ENCODE results near the gene WDFY2. TPM values are rescaled to one million over a fixed set of nuclear protein-coding genes. Genes with fewer than 3 reads are reported as not detected.

Gene WDFY2
- polyA plus RNA-seq, 3 donors = 6.5 to 40.1 (median 9.1) TPM

GRCh38 chr13:51739027-51739764 lies 154.9 kb downstream of the WDFY2 start:
- Histone ChIP-seq H2AFZ (ENCODE audit: insufficient read depth, low read depth, low read length, poor library complexity, severe bottlenecking) (no peak overlapping the region), H4K20me1 (ENCODE audit: insufficient read depth, low read length) (peaks cover 23% of the 10 kb centered on the region), H3K79me2 (ENCODE audit: insufficient read depth, low read length) (peaks cover 26% of the 10 kb centered on the region), H3K27me3 (ENCODE audit: control insufficient read depth in 2 of 2, insufficient read depth in 2 of 2, low read length in 2 of 2) (no peaks in the 10 kb centered on the region), H3K36me3 (replicated peaks in 1 of 2; ENCODE audit: control insufficient read depth in 1 of 2, insufficient read depth in 2 of 2, low read length in 2 of 2) (peaks cover 69 to 95% of the 10 kb centered on the region in 2 donors), H3K27ac (ENCODE audit: low read depth in 1 of 2, low read length in 2 of 2) (peak overlapping the region in 1 of 2 donors; percentile 37), H3K9me3 (replicated peaks in 1 of 2; ENCODE audit: control insufficient read depth in 1 of 2, insufficient read depth in 1 of 2, low read length in 2 of 2) (no peaks in the 10 kb centered on the region), H3K4me2 (replicated peaks; ENCODE audit: extremely low read depth, low read length, poor library complexity, severe bottlenecking) (no peak overlapping the region), H3K4me3 (replicated peaks in 1 of 3; ENCODE audit: low read depth in 2 of 3, low read length in 3 of 3) (no peak overlapping the region), H3K4me1 (ENCODE audit: control insufficient read depth in 1 of 2, insufficient read depth in 2 of 2, low read length in 2 of 2) (no peaks in the 10 kb centered on the region), H3K9ac (ENCODE audit: insufficient read depth, low read length, poor library complexity, severe bottlenecking) (no peak overlapping the region)
- Mint-ChIP-seq H3K4me3 (no peak overlapping the region), H3K27me3 (ENCODE audit: low read depth in 3 of 3) (no peaks in the 10 kb centered on the region), H3K36me3 (peaks cover 83 to 89% of the 10 kb centered on the region in 2 donors), H3K9me3 (peaks cover 0 to 3% (median 0%) of the 10 kb centered on the region in 7 donors), H3K27ac (peak overlapping the region in 6 of 7 donors; percentile 36 to 88 (median 62)), H3K4me1 (no peaks in the 10 kb centered on the region)
- no peak for DNase-seq
- intact Hi-C loops (cut with micrococcal nuclease) = loop anchor here in 1 of 2 donors (10.0 kb wide), 1 partner anchor 154 kb away; the partner anchor contains the start of gene WDFY2
- no peak for TF ChIP-seq CTCF (IDR thresholded peaks at IDR 0.05)
- WGBS (ENCODE audit: insufficient coverage) = 100% methylated on average over 4 of the region's 6 CpGs

- Histone ChIP-seq H3K27ac (ENCODE audit: low read depth in 1 of 2, low read length in 2 of 2) (no peak overlapping the region), H3K4me1 (ENCODE audit: control insufficient read depth in 1 of 2, insufficient read depth in 2 of 2, low read length in 2 of 2) (no peaks in the 10 kb centered on the region), H4K20me1 (ENCODE audit: insufficient read depth, low read length) (peaks cover 24% of the 10 kb centered on the region), H3K9ac (ENCODE audit: insufficient read depth, low read length, poor library complexity, severe bottlenecking) (no peak overlapping the region), H3K79me2 (ENCODE audit: insufficient read depth, low read length) (peaks cover 17% of the 10 kb centered on the region), H2AFZ (ENCODE audit: insufficient read depth, low read depth, low read length, poor library complexity, severe bottlenecking) (no peak overlapping the region), H3K9me3 (replicated peaks in 1 of 2; ENCODE audit: control insufficient read depth in 1 of 2, insufficient read depth in 1 of 2, low read length in 2 of 2) (no peaks in the 10 kb centered on the region), H3K4me3 (replicated peaks in 1 of 3; ENCODE audit: low read depth in 2 of 3, low read length in 3 of 3) (no peak overlapping the region), H3K27me3 (ENCODE audit: control insufficient read depth in 2 of 2, insufficient read depth in 2 of 2, low read length in 2 of 2) (no peaks in the 10 kb centered on the region), H3K4me2 (replicated peaks; ENCODE audit: extremely low read depth, low read length, poor library complexity, severe bottlenecking) (no peak overlapping the region), H3K36me3 (replicated peaks in 1 of 2; ENCODE audit: control insufficient read depth in 1 of 2, insufficient read depth in 2 of 2, low read length in 2 of 2) (peaks cover 72 to 96% of the 10 kb centered on the region in 2 donors)
- Mint-ChIP-seq H3K36me3 (peaks cover 83 to 90% of the 10 kb centered on the region in 2 donors), H3K27me3 (ENCODE audit: low read depth in 3 of 3) (no peaks in the 10 kb centered on the region), H3K4me3 (no peak overlapping the region), H3K27ac (peak overlapping the region in 2 of 7 donors; percentile 65 to 68), H3K4me1 (no peaks in the 10 kb centered on the region), H3K9me3 (peaks cover 0 to 3% (median 0%) of the 10 kb centered on the region in 7 donors)
- WGBS (ENCODE audit: insufficient coverage) = 100% methylated on average over 1 of the region's 5 CpGs
- intact Hi-C loops (cut with micrococcal nuclease) = no loop called here
- TF ChIP-seq CTCF (IDR thresholded peaks at IDR 0.05) = no peak
- DNase-seq = no peak
Observed at GRCh38 chr13:51740698-51741097, 156.4 kb downstream of the WDFY2 start.
